Testis (tissue), 3 donors: ENCODE data around the gene CPLANE1. TPM values are rescaled to one million over a fixed set of nuclear protein-coding genes. Genes with fewer than 3 reads are reported as not detected.
"Not testable (repeated sequence)": the region's sequence is repeated elsewhere in the genome, so short reads cannot be mapped to it uniquely, and the experiment has no call there.

Experiments used
- DNase-seq: peaks from one replicate; pipeline ENCODE4 v3.0.0-alpha.2; 2019
- H3K27ac ChIP-seq, 2 donors: fragments of 200-600 bp; sonication (generic); one replicate each; pipeline ENCODE4 v1.5.1; 2019
- H3K27me3 ChIP-seq: fragments of 200-600 bp; sonication (generic); one replicate; pipeline ENCODE4 v1.5.1; 2019
- H3K36me3 ChIP-seq: fragments of 200-600 bp; sonication (generic); one replicate; pipeline ENCODE4 v1.5.1; 2017; ENCODE audit warnings: low read depth; ENCODE audit errors: missing control alignments
- H3K4me1 ChIP-seq: fragments of 200-600 bp; sonication (generic); one replicate; pipeline ENCODE4 v1.5.1; 2019
- H3K4me3 ChIP-seq, 2 donors: fragments of 200-600 bp; sonication (generic); one replicate each; pipeline ENCODE4 v1.5.1; 2017 to 2019
- H3K9me3 ChIP-seq: fragments of 200-600 bp; sonication (generic); one replicate; pipeline ENCODE4 v1.5.1; 2017
- POLR2A ChIP-seq: fragments of 450-650 bp; IDR thresholded peaks from one replicate; pipeline ENCODE4 v1.6.1; 2017; ENCODE audit warnings: antibody characterized with exemption, mild to moderate bottlenecking, moderate library complexity
- WGBS, 2 donors: methylation state at CpG; one replicate each; pipeline ENCODE4 v1.1.5; 2018; 5-methylcytosine and 5-hydroxymethylcytosine counted together
- intact Hi-C: fragments of 100-400 bp; cut with DNase I; formaldehyde crosslinking; loops from one replicate; pipeline ENCODE4 v1.15.1; 2023; ENCODE audit warnings: low total_unique reads
- polyA plus RNA-seq: library from polyadenylated mRNA; stranded (reverse); fragments of 350-450 nt; fragmentation: Illumina TruSeq; extraction: RNeasy Lipid Tissue Mini Kit (QIAGEN cat#74804); gene quantifications from one replicate; pipeline ENCODE4 v1.2.3, GENCODE V29; 2014; ENCODE audit warnings: low read depth, low replicate concordance; ENCODE audit not compliant: insufficient read depth
- total RNA-seq, 2 donors: library from RNA; depleted of rRNA; stranded (reverse); fragments of >200 nt; gene quantifications; one replicate each; pipeline ENCODE4 v1.2.3, GENCODE V29; 2016
- TF ChIP-seq, protein P1 (sequence below), 3 experiments: fragments of 450-650 bp in 2 of 3; fragments of 200-600 bp in 1 of 3; sonication (generic) in 1 of 3; IDR thresholded peaks; one replicate each; pipeline ENCODE4 v1.5.1; 2016 to 2019; ENCODE audit warnings: antibody characterized with exemption in 3 of 3, mild to moderate bottlenecking in 2 of 3, moderate library complexity in 1 of 3

Gene CPLANE1
- total and polyA plus RNA-seq, 3 donors from 2014 or later = 14.8 to 39.5 (median 36.9) TPM

DNA sequence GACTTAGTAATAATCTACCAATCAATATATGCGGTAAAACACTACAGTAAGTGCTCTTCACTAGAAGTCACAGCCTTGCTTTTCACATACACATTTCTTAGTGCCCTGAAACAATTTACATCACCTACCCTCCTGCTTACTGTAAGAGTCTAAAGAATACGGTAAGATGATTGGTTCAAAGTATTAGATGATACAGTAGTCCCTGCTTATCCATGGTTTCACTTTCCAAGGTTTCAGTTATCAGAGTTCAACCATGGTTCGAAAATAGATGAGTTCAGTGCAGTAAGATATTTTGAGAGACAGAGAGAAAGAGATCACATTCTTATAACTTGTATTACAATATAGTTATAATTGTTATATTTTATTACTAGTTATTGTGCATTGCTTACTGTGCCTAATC, 83.0 kb downstream of the CPLANE1 start:
- DNase-seq = no peak
- no peak overlapping the region for H3K4me3 ChIP-seq
- no peaks in the 10 kb centered on the region for H3K4me1 ChIP-seq
- intact Hi-C loops = no loop called here
- no peaks in the 10 kb centered on the region for H3K27me3 ChIP-seq
- no peaks in the 10 kb centered on the region for H3K36me3 ChIP-seq
- TF ChIP-seq, protein P1, sequence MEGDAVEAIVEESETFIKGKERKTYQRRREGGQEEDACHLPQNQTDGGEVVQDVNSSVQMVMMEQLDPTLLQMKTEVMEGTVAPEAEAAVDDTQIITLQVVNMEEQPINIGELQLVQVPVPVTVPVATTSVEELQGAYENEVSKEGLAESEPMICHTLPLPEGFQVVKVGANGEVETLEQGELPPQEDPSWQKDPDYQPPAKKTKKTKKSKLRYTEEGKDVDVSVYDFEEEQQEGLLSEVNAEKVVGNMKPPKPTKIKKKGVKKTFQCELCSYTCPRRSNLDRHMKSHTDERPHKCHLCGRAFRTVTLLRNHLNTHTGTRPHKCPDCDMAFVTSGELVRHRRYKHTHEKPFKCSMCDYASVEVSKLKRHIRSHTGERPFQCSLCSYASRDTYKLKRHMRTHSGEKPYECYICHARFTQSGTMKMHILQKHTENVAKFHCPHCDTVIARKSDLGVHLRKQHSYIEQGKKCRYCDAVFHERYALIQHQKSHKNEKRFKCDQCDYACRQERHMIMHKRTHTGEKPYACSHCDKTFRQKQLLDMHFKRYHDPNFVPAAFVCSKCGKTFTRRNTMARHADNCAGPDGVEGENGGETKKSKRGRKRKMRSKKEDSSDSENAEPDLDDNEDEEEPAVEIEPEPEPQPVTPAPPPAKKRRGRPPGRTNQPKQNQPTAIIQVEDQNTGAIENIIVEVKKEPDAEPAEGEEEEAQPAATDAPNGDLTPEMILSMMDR (IDR thresholded peaks at IDR 0.05) = no peak
- TF ChIP-seq POLR2A = no peak
- H3K9me3 ChIP-seq = no peaks in the 10 kb centered on the region
- no peak overlapping the region for H3K27ac ChIP-seq
- 73 to 87% methylated on average over 3 of the region's 3 CpGs for WGBS, 2 donors

DNA sequence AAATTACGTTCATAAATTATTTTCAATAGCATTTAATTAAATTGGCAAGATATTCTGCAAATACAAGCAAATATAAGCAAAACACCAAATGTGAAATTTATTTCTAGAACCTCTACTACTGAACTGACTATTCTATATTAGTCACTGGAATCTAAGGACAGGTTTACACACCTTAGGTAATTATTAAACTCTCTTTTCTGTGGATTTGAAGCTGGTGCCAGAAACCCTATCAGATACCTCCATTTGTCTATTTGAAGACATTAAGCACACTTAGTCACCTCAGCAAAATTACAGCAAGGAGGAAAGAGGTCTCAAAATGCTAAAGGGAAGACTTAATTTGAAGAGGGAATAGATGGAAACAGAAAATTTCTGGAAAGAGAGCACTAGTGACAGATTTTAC, 83.4 kb downstream of the CPLANE1 start:
- Histone ChIP-seq H3K27me3 (no peaks in the 10 kb centered on the region), H3K27ac (no peak overlapping the region), H3K4me1 (no peaks in the 10 kb centered on the region), H3K36me3 (no peaks in the 10 kb centered on the region), H3K4me3 (no peak overlapping the region), H3K9me3 (no peaks in the 10 kb centered on the region)
- WGBS, 2 donors = 86 to 97% methylated on average over 1 of the region's 1 CpG
- intact Hi-C loops = no loop called here
- TF ChIP-seq, protein P1 (IDR thresholded peaks at IDR 0.05) = no peak
- TF ChIP-seq POLR2A = no peak
- DNase-seq = no peak

DNA sequence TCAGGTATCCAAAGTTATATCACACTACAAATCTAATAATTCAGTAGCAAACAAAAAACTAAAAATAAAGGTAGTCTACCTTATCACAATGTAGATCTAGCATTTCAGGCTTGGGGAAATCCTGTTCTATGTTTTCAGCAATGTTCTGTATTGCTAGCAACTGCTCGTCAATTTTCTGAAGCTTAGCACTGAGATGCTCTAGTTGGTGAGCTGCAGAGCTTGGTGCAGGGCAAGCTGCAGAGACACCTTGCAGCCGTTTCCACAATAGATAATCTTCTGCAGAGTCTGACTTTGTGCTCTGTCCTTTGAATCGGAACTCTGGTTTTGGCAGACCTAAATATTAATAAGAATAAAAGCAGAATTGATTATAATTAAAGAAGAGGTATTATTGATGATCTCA, 95.5 kb downstream of the CPLANE1 start:
- Histone ChIP-seq H3K4me3 (no peak overlapping the region), H3K36me3 (no peaks in the 10 kb centered on the region), H3K27ac (no peak overlapping the region), H3K27me3 (no peaks in the 10 kb centered on the region), H3K4me1 (no peaks in the 10 kb centered on the region), H3K9me3 (no peaks in the 10 kb centered on the region)
- 90 to 93% methylated on average over 3 of the region's 3 CpGs for WGBS, 2 donors
- TF ChIP-seq, protein P1 (IDR thresholded peaks at IDR 0.05) = no peak
- no peak for TF ChIP-seq POLR2A
- intact Hi-C loops = no loop called here
- no peak for DNase-seq

DNA sequence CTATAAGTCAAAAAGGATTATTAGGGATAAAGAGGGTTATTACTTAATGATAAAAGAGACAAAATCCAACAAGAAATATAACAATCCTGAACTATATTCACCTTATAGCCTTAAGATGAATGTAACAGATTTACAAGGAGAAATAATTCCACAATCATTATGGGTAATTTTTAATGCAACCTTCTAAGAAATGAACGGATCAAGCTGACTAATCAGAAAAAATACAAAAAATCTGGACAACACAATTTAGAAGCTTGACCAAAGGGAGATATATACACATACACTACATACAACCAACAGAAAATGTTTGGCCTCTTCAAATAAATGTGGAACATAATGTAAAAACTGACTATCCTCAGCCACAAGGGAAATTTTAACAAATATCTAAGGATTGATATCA, 102.3 kb downstream of the CPLANE1 start:
- intact Hi-C loops = no loop called here
- Histone ChIP-seq H3K27me3 (no peaks in the 10 kb centered on the region), H3K9me3 (no peaks in the 10 kb centered on the region), H3K4me1 (no peaks in the 10 kb centered on the region), H3K4me3 (no peak overlapping the region), H3K36me3 (no peaks in the 10 kb centered on the region), H3K27ac (no peak overlapping the region)
- DNase-seq = no peak
- 95 to 100% methylated on average over 1 of the region's 1 CpG for WGBS, 2 donors
- TF ChIP-seq POLR2A = no peak
- TF ChIP-seq, protein P1 (IDR thresholded peaks at IDR 0.05) = no peak

DNA sequence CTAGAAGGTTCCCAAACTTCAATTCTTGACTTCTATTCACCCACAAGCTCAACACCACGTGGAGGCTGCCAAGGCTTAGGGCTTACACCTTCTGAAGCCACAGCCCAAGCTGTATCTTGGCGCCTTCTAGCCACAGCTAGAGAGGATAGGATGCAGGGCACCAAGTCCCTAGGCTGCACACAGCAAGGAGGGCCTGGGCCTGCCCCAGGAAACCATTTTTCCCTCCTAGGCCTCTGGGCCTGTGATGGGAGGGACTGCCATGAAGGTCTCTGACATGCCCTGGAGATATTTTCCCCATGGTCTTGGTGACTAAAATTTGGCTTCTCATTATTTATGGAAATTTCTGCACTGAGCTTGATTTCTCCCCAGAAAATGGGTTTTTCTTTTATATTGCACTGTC, 112.5 kb downstream of the CPLANE1 start:
- H3K27me3 ChIP-seq = no peaks in the 10 kb centered on the region
- no peaks in the 10 kb centered on the region for H3K9me3 ChIP-seq
- intact Hi-C loops = no loop called here
- no peak overlapping the region for H3K27ac ChIP-seq
- no peaks in the 10 kb centered on the region for H3K36me3 ChIP-seq
- H3K4me1 ChIP-seq = no peaks in the 10 kb centered on the region
- DNase-seq = no peak
- TF ChIP-seq, protein P1 (IDR thresholded peaks at IDR 0.05) = no peak
- no peak for TF ChIP-seq POLR2A
- no peak overlapping the region for H3K4me3 ChIP-seq
- 89 to 96% methylated on average over 2 of the region's 2 CpGs for WGBS, 2 donors

DNA sequence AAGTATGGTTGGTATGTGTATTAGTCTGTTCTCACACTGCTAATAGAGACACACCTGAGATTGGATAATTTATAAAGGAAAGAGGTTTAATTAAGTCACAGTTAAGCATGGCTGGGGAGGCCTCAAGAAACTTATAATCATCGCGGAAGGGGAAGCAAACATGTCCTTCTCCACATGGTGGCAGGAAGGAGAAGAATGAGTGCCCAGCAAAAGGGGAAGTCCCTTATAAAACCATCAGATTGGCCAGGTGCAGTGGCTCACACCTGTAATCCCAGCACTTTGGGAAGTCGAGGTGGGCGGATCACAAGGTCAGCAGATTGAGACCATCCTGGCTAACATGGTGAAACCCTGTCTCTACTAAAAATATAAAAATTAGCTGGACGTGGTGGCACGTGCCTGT, 113.9 kb downstream of the CPLANE1 start:
- H3K27ac ChIP-seq, H3K27me3 ChIP-seq, H3K36me3 ChIP-seq, H3K4me1 ChIP-seq, DNase-seq, H3K9me3 ChIP-seq, intact Hi-C loops, H3K4me3 ChIP-seq: not testable (repeated sequence)
- WGBS, 2 donors = 97 to 98% methylated on average over 4 to 6 of the region's 6 CpGs
